Heart left ventricle (tissue), 16 donors: ENCODE data around the gene PCDHGA1. TPM values are rescaled to one million over a fixed set of nuclear protein-coding genes. Genes with fewer than 3 reads are reported as not detected.

Experiments
- ATAC-seq, 4 donors: fragments of 200-7000 bp; cut with Tn5 transposase; one replicate each; pipeline ENCODE4 v1.9.1; 2020 to 2022; ENCODE audit warnings: moderate library complexity in 4 of 4, mild to moderate bottlenecking in 3 of 4, moderate number of reproducible peaks in 1 of 4
- DNase-seq, 5 donors: peaks; one replicate each; pipeline ENCODE4 v3.0.0-alpha.2; 2020
- H3K27ac ChIP-seq, 12 donors: fragments of 200-600 bp; sonication (generic) in 4 of 12; one replicate each; pipeline versions ENCODE4 v1.5.0 to v1.8.0; 2016 to 2022; ENCODE audit warnings: mild to moderate bottlenecking in 2 of 12
- H3K27me3 ChIP-seq, 9 donors: fragments of 200-600 bp; sonication (generic) in 2 of 9; one replicate each; pipeline versions ENCODE4 v1.5.1 to v1.8.0; 2016 to 2022; ENCODE audit warnings: mild to moderate bottlenecking in 3 of 9
- H3K36me3 ChIP-seq, 9 donors: fragments of 200-600 bp; sonication (generic) in 2 of 9; one replicate each; pipeline versions ENCODE4 v1.5.0 to v1.8.0; 2018 to 2022; ENCODE audit warnings: mild to moderate bottlenecking in 2 of 9
- H3K4me1 ChIP-seq, 12 donors: fragments of 200-600 bp; sonication (generic) in 4 of 12; one replicate each; pipeline versions ENCODE4 v1.5.0 to v1.8.0; 2016 to 2022; ENCODE audit warnings: mild to moderate bottlenecking in 3 of 12
- H3K4me3 ChIP-seq, 12 donors: fragments of 200-600 bp; sonication (generic) in 4 of 12; one replicate each; pipeline versions ENCODE4 v1.5.0 to v1.8.0; 2017 to 2022; ENCODE audit warnings: mild to moderate bottlenecking in 9 of 12, moderate library complexity in 4 of 12
- H3K9me3 ChIP-seq, 12 donors: fragments of 200-600 bp; sonication (generic) in 4 of 12; one replicate each; pipeline versions ENCODE4 v1.5.0 to v1.8.0; 2016 to 2022; ENCODE audit warnings: mild to moderate bottlenecking in 1 of 12
- CTCF ChIP-seq, 12 donors: fragments of 200-600 bp; sonication (generic) in 4 of 12; IDR thresholded peaks; one replicate each; pipeline versions ENCODE4 v1.5.0 to v1.8.0; 2018 to 2022; ENCODE audit warnings: antibody characterized with exemption in 12 of 12, mild to moderate bottlenecking in 5 of 12
- POLR2A ChIP-seq, 2 donors: fragments of 450-650 bp; IDR thresholded peaks; one replicate each; pipeline ENCODE4 v1.6.1; 2017; ENCODE audit warnings: antibody characterized with exemption in 2 of 2, mild to moderate bottlenecking in 2 of 2, moderate library complexity in 2 of 2
- WGBS, 4 donors: extraction: QIAGEN DNeasy Blood & Tissue Kit in 2 of 4; methylation state at CpG; one replicate each; pipeline versions ENCODE4 v1.1.5 to v1.1.7; 2013 to 2018; 5-methylcytosine and 5-hydroxymethylcytosine counted together
- intact Hi-C, 10 donors: fragments of 100-400 bp; cut with DNase I; formaldehyde crosslinking; loops; one replicate each; pipeline versions ENCODE4 v1.11.1 to v1.14.2; 2022
- polyA plus RNA-seq, 2 donors: library from polyadenylated mRNA; stranded (reverse); fragments of 200-250 nt; gene quantifications; one replicate each; pipeline ENCODE4 v1.2.3, GENCODE V29; 2013
- total RNA-seq, 9 donors: library from RNA; depleted of rRNA in 2 of 9; stranded (reverse); fragments of >200 nt in 2 of 9; fragmentation: NEBNext Ultra II Directional in 3 of 9; extraction: Animal tissue kit (Norgen Biotek cat#: 25700) in 3 of 9; gene quantifications; one replicate each; pipeline versions ENCODE4 v1.1.0 to v1.2.4, GENCODE V29; 2016 to 2023
- donor health status: ischemic (EF 13 %, LVEDD 7.1; RV severe dilation, severe dysfunction).
- donor health status: healthy with polysubstance abuse.
- donor health status: DM: no; HTN: yes; CAD: no.
- donor health status: DM: no; HTN: no; CAD: no.
- donor health status: ischemic (EF 25% LVEDD 6.9; RV normal size, moderate dysfunction).
- donor health status: ischemic (EF 25% LVEDD 5.7; RV mildly dilated, moderate dysfunction).
- donor health status: healthy.
- donor health status: DM: yes; HTN: yes; CAD: no.
- donor health status: ischemic (EF 35%, LVEDD 5.7; RV mildly dilated, moderate dysfunction).
- donor health status: nonischemic (EF 11% LVEDD 7.7; RV severe dilation, severe dysfunction).
- donor health status: DM: yes; HTN: yes; CAD: no.
- donor health status: PGD.
- donor health status: ischemic (EF 29% LVEDD 5.4; RV normal size, mild dysfunction).
- donor health status: nonischemic (EF 23%, LVEDD 6.1; RV moderate dilation, normal function).

Gene PCDHGA1
- total and polyA plus RNA-seq, 11 donors = 1.3 to 4.9 (median 3.1) TPM

- H3K9me3 ChIP-seq = no peaks in the 10 kb centered on the region
- intact Hi-C loops = no loop called here
- 90 to 92% (median 90%) methylated on average over 11 to 13 of the region's 13 CpGs for WGBS, 4 donors
- no peak overlapping the region for H3K27ac ChIP-seq
- peaks cover 0 to 53% (median 25%) of the 10 kb centered on the region in 9 donors for H3K36me3 ChIP-seq
- TF ChIP-seq CTCF (IDR thresholded peaks at IDR 0.05) = no peak
- TF ChIP-seq POLR2A (IDR thresholded peaks at IDR 0.05) = no peak
- H3K4me3 ChIP-seq = no peak overlapping the region
- H3K4me1 ChIP-seq = peaks cover 0 to 63% (median 19%) of the 10 kb centered on the region in 12 donors
- ATAC-seq (no peak), DNase-seq (no peak)
- H3K27me3 ChIP-seq = peaks cover 0 to 39% (median 0%) of the 10 kb centered on the region in 9 donors
These were observed 160.5 kb downstream of the PCDHGA1 start for GRCh38 chr5:141490771-141491170.

- Histone ChIP-seq H3K36me3 (peaks cover 0 to 53% (median 22%) of the 10 kb centered on the region in 9 donors), H3K27me3 (peaks cover 0 to 35% (median 0%) of the 10 kb centered on the region in 9 donors), H3K9me3 (no peaks in the 10 kb centered on the region), H3K27ac (no peak overlapping the region), H3K4me3 (peak overlapping the region in 2 of 12 donors; percentile 6 to 31), H3K4me1 (peaks cover 0 to 55% (median 19%) of the 10 kb centered on the region in 12 donors)
- TF ChIP-seq CTCF (IDR thresholded peaks at IDR 0.05) = no peak
- TF ChIP-seq POLR2A (IDR thresholded peaks at IDR 0.05) = no peak
- 65 to 77% (median 75%) methylated on average over 29 to 66 of the region's 66 CpGs for WGBS, 4 donors
- intact Hi-C loops = no loop called here
- no peak for DNase-seq
- ATAC-seq = no peak
These were observed 161.2 kb downstream of the PCDHGA1 start for GRCh38 chr5:141491323-141492167.

GRCh38 chr5:141492168-141492885, 162.0 kb downstream of the PCDHGA1 start:
- 63 to 74% (median 72%) methylated on average over 39 to 68 of the region's 68 CpGs for WGBS, 4 donors
- peaks cover 0 to 35% (median 0%) of the 10 kb centered on the region in 9 donors for H3K27me3 ChIP-seq
- peaks cover 0 to 53% (median 21%) of the 10 kb centered on the region in 9 donors for H3K36me3 ChIP-seq
- ATAC-seq (peak in 1 of 4 donors; percentile 7), DNase-seq (no peak)
- H3K4me1 ChIP-seq = peaks cover 0 to 51% (median 19%) of the 10 kb centered on the region in 12 donors
- H3K4me3 ChIP-seq = peak overlapping the region in 4 of 12 donors; percentile 2 to 31 (median 14)
- no peaks in the 10 kb centered on the region for H3K9me3 ChIP-seq
- intact Hi-C loops = no loop called here
- H3K27ac ChIP-seq = no peak overlapping the region
- no peak for TF ChIP-seq POLR2A (IDR thresholded peaks at IDR 0.05)
- TF ChIP-seq CTCF (IDR thresholded peaks at IDR 0.05) = no peak
